Measurements from ENCODE around the gene CAPN1.

- no peak for TF ChIP-seq REST (IDR thresholded peaks at IDR 0.05)
- no peak for TF ChIP-seq POLR2A (IDR thresholded peaks at IDR 0.05; ENCODE audit: low read length)
- no peak for TF ChIP-seq CHD4 (IDR thresholded peaks at IDR 0.05; ENCODE audit: borderline replicate concordance)
- no peak for TF ChIP-seq SREBF2 (IDR thresholded peaks at IDR 0.05)
- no peak for TF ChIP-seq RFX5 (IDR thresholded peaks at IDR 0.05)
- no peak for TF ChIP-seq FOSB (CRISPR knock-in tag; IDR thresholded peaks at IDR 0.05)
- no peak for TF ChIP-seq JUN (IDR thresholded peaks at IDR 0.05)
- no peak for TF ChIP-seq NFE2L2 (conservative IDR thresholded peaks at IDR 0.05; ENCODE audit: low read length)
- TF ChIP-seq MAFK (IDR thresholded peaks at IDR 0.05; ENCODE audit: partially characterized antibody) = no peak
Observed at GRCh38 chr11:65187971-65188461, 6.3 kb downstream of the CAPN1 start.

All from A549 (cell line).